Uterus (tissue), 2 donors: ENCODE results near the gene PLA1A.

ENCODE experiments used
- POLR2A ChIP-seq, 2 donors: fragments of 450-650 bp; IDR thresholded peaks; one replicate each; pipeline ENCODE4 v1.6.1; 2016; ENCODE audit warnings: antibody characterized with exemption in 2 of 2, mild to moderate bottlenecking in 1 of 2, moderate library complexity in 1 of 2
- TF ChIP-seq, protein P1 (sequence below), 4 experiments: fragments of 200-600 bp in 2 of 4; fragments of 450-650 bp in 2 of 4; sonication (generic) in 2 of 4; IDR thresholded peaks; one replicate each; pipeline ENCODE4 v1.5.1; 2016 to 2019; ENCODE audit warnings: antibody characterized with exemption in 4 of 4, mild to moderate bottlenecking in 2 of 4, moderate library complexity in 1 of 4

DNA sequence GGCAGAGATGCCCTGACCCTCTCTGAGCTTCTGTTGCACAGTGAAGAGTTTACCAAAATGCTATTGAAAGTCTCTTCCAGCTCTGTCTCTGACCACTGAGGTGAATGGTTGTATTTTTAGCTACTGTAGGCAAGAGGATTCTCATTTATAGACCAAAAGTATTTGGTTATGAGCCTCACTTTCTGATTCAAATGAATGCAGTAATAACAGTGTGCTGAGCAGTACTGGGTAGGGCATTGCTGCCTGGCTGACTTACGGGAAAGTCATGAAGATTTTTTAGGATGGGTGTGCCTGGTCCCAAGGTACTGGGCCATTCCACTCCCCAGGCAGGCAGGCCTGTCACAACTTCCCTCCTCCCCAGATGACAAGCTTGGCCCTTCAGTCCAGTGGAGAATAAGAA lies 15.5 kb downstream of the PLA1A start:
- TF ChIP-seq, protein P1, sequence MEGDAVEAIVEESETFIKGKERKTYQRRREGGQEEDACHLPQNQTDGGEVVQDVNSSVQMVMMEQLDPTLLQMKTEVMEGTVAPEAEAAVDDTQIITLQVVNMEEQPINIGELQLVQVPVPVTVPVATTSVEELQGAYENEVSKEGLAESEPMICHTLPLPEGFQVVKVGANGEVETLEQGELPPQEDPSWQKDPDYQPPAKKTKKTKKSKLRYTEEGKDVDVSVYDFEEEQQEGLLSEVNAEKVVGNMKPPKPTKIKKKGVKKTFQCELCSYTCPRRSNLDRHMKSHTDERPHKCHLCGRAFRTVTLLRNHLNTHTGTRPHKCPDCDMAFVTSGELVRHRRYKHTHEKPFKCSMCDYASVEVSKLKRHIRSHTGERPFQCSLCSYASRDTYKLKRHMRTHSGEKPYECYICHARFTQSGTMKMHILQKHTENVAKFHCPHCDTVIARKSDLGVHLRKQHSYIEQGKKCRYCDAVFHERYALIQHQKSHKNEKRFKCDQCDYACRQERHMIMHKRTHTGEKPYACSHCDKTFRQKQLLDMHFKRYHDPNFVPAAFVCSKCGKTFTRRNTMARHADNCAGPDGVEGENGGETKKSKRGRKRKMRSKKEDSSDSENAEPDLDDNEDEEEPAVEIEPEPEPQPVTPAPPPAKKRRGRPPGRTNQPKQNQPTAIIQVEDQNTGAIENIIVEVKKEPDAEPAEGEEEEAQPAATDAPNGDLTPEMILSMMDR (IDR thresholded peaks at IDR 0.05) = no peak
- TF ChIP-seq POLR2A (IDR thresholded peaks at IDR 0.05) = no peak
